Common myeloid progenitor, CD34-positive (primary cell): ENCODE data around the gene QPRT.
"Not testable (repeated sequence)": the region's sequence is repeated elsewhere in the genome, so short reads cannot be mapped to it uniquely, and the experiment has no call there.

Source experiments
- CTCF ChIA-PET: fragments of 350-600 bp; sonication (Branson Sonifier 250); formaldehyde crosslinking; loops from one replicate; lab custom pipeline; 2021; ENCODE audit warnings: antibody characterized with exemption; lab: Charles Lee
- POLR2A ChIA-PET: fragments of 350-600 bp; sonication (Branson Sonifier 250); formaldehyde crosslinking; loops from one replicate; lab custom pipeline; 2021; ENCODE audit warnings: antibody characterized with exemption; lab: Charles Lee
- DNase-seq, 3 donors: peaks; one replicate each; pipeline versions ENCODE4 v3.0.0 to v3.0.0-alpha.2; 2013
- H3K27ac ChIP-seq, 2 experiments: 1 replicate in 1 of 2; 2 replicates in 1 of 2; pipeline ENCODE4 v1.7.0; 2013; ENCODE audit warnings: inconsistent platforms in 2 of 2, low read length in 2 of 2, mild to moderate bottlenecking in 2 of 2, low read depth in 1 of 2, moderate library complexity in 1 of 2; ENCODE audit not compliant: severe bottlenecking in 2 of 2, insufficient read depth in 1 of 2, poor library complexity in 1 of 2
- H3K27me3 ChIP-seq, 5 experiments: replicated peaks in 2 of 5; 1 replicate in 3 of 5; 2 replicates in 2 of 5; pipeline versions ENCODE4 v1.6.1 to v1.7.0; 2013; ENCODE audit warnings: low read length in 4 of 5, mild to moderate bottlenecking in 2 of 5, moderate library complexity in 2 of 5, inconsistent platforms in 1 of 5; ENCODE audit not compliant: insufficient read depth in 5 of 5, control insufficient read depth in 4 of 5
- H3K36me3 ChIP-seq, 4 experiments: 1 replicate in 2 of 4; 2 replicates in 2 of 4; pipeline versions ENCODE4 v1.6.1 to v1.7.0; 2013; ENCODE audit warnings: low read length in 3 of 4, control low read depth in 1 of 4, mild to moderate bottlenecking in 1 of 4; ENCODE audit not compliant: control insufficient read depth in 4 of 4, insufficient read depth in 4 of 4
- H3K4me1 ChIP-seq, 4 experiments: 1 replicate in 3 of 4; 2 replicates in 1 of 4; pipeline versions ENCODE4 v1.6.1 to v1.7.1; 2013; ENCODE audit warnings: low read length in 3 of 4, mild to moderate bottlenecking in 3 of 4, control low read depth in 1 of 4, inconsistent platforms in 1 of 4, moderate library complexity in 1 of 4; ENCODE audit not compliant: control insufficient read depth in 4 of 4, insufficient read depth in 4 of 4; ENCODE audit errors: control extremely low read depth in 1 of 4
- H3K4me3 ChIP-seq, 7 experiments: 1 replicate in 4 of 7; 2 replicates in 3 of 7; pipeline versions ENCODE4 v1.5.1 to v1.7.0; 2013; ENCODE audit warnings: mild to moderate bottlenecking in 7 of 7, low read length in 6 of 7, moderate library complexity in 6 of 7, inconsistent platforms in 2 of 7, low read depth in 2 of 7, control low read depth in 1 of 7; ENCODE audit not compliant: insufficient read depth in 4 of 7, control insufficient read depth in 1 of 7; ENCODE audit errors: extremely low read depth in 1 of 7
- H3K9me3 ChIP-seq, 5 experiments: 1 replicate in 4 of 5; 2 replicates in 1 of 5; pipeline versions ENCODE4 v1.6.1 to v1.7.1; 2013; ENCODE audit warnings: low read length in 4 of 5, mild to moderate bottlenecking in 2 of 5, inconsistent platforms in 1 of 5, low read depth in 1 of 5, moderate library complexity in 1 of 5; ENCODE audit not compliant: control insufficient read depth in 4 of 5, insufficient read depth in 2 of 5; ENCODE audit errors: control extremely low read depth in 1 of 5
- WGBS: methylation state at CpG from one replicate; pipeline ENCODE4 v1.1.5; 2013; ENCODE audit not compliant: insufficient coverage; 5-methylcytosine and 5-hydroxymethylcytosine counted together

Gene QPRT

DNA sequence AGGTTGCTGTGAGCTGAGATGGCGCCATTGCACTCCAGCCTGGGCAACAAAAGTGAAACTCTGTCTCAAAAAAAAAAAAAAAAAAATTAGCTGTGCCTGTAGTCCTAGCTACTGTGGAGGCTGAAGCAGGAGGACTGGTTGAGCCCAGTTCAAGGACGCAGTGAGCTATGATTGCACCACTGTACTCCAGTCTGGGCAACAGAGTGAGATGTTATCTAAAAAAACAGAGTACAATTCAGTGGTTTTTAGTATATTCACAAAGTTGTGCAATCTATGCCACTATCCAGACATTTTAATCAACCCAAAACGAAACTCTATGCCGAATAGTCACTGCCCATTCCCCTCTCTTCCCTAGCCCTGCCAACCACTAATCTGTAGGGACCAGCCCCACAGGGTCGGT, 41.7 kb downstream of the QPRT start:
- no peaks in the 10 kb centered on the region for H3K27me3 ChIP-seq
- POLR2A ChIA-PET: interaction anchor here (0.6 to 0.7 kb wide), 2 partner anchors 42 to 88 kb away, joined by 3 to 4 read pairs; no protein-coding TSS in a partner anchor
- no peak overlapping the region for H3K4me3 ChIP-seq
- H3K27ac ChIP-seq: no peak overlapping the region
- CTCF ChIA-PET: interaction anchor here (1.0 to 2.4 kb wide), 6 partner anchors 9 to 27 kb away, joined by 3 to 8 read pairs (median 4); no protein-coding TSS in a partner anchor
- H3K9me3 ChIP-seq: no peaks in the 10 kb centered on the region
- peaks cover 0 to 5% (median 1%) of the 10 kb centered on the region in 4 experiments for H3K4me1 ChIP-seq
- WGBS: 80% methylated on average over 3 of the region's 5 CpGs
- peak in 2 of 3 donors; percentile 51 to 61 for DNase-seq
- no peaks in the 10 kb centered on the region for H3K36me3 ChIP-seq

DNA sequence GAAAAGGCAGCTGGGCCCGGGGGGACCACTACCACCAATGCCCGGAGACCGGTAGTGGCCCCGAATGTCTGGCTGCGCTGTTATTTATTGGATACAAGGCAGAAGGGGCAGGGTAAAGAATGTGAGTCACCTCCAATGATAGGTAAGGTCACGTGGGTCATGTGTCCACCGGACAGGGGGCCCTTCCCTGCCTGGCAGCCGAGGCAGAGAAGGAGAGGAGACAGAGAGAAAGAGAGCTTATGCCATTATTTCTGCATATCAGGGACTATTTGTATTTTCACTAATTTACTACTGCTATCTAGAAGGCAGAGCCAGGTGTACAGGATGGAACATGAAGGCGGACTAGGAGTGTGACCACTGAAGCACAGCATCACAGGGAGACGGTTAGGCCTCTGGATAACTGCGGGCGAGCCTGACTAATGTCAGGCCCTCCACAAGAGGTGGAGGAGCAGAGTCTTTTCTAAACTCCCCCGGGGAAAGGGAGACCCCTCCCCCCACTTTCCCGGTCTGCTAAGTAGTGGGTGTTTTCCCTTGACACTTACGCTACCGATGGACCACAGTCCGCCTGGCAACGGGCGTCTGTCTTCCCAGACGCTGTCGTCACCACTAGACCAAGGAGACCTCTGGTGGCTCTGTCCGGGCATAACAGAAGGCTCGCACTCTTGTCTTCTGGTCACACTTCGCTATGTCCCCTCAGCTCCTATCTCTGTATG, 42.3 kb downstream of the QPRT start:
- H3K36me3 ChIP-seq, H3K4me3 ChIP-seq, H3K27me3 ChIP-seq, H3K4me1 ChIP-seq, H3K9me3 ChIP-seq, H3K27ac ChIP-seq: not testable (repeated sequence)
- 23% methylated on average over 8 of the region's 24 CpGs for WGBS
- DNase-seq: peak; percentile 62 to 73 (median 71)
- ChIA-PET POLR2A (interaction anchor here (0.7 to 0.8 kb wide), 2 partner anchors 86 to 87 kb away, joined by 3 read pairs; no protein-coding TSS in a partner anchor), CTCF (interaction anchor here (0.7 to 2.4 kb wide), 5 partner anchors 9 to 22 kb away, joined by 3 to 8 read pairs (median 3); no protein-coding TSS in a partner anchor)

DNA sequence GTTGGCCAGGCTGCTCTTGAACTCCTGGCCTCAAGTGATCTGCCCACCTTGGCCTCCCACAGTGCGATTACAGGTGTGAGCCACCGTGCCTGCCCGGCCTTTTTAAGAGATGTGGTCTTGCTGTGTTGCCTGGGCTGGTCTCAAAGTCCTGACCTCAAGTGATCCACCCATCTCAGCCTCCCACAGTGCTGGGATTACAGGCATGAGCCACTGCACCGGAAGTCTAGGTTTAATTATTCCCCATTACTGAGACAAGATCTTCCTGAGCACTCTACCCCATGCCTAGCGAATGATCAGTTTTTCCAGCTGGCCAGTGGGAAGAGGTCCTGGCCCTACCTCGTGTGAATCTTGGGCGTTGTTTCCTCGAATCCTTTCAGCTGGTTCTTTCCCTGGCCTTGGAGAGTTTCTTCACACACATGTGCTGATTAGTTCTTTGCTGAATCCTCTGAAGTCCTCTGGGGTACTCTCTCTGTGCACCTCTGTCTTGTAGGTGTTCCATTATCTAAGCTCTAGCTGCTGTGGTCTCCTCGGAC, 47.9 kb downstream of the QPRT start:
- no peak for DNase-seq
- CTCF ChIA-PET: interaction anchor here (1.0 to 1.5 kb wide), 4 partner anchors 9 to 56 kb away, joined by 3 to 5 read pairs (median 4); no protein-coding TSS in a partner anchor
- POLR2A ChIA-PET: interaction anchor here (0.5 to 0.6 kb wide), 2 partner anchors 11 to 26 kb away, joined by 4 to 5 read pairs; no protein-coding TSS in a partner anchor
- Histone ChIP-seq H3K9me3 (no peaks in the 10 kb centered on the region), H3K36me3 (no peaks in the 10 kb centered on the region), H3K27ac (no peak overlapping the region), H3K27me3 (no peaks in the 10 kb centered on the region), H3K4me1 (peaks cover 0 to 5% (median 0%) of the 10 kb centered on the region in 4 experiments), H3K4me3 (no peak overlapping the region)
- WGBS: 98% methylated on average over 9 of the region's 9 CpGs

DNA sequence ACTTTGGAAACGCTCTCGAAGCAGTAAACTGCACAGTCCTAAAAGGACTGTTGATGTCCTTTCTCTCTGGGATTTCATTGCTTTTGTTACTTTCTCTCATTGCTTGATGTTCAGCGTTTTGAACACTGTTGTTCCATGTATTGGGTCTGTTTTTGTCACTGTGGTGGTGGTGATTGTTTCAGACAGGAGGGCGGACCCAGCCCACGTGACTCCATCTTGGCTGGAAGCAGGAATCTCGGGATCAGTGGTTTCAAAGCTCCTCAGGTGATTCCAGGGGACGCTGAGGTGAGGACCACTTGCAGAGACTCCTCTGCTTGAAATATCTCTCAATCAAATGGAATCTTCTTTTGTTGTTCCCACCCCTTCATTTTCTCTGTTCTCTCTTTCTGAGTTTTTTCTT, 48.5 kb downstream of the QPRT start:
- ChIA-PET CTCF (interaction anchor here (0.9 to 1.2 kb wide), 4 partner anchors 9 to 62 kb away, joined by 3 to 5 read pairs (median 3); no protein-coding TSS in a partner anchor), POLR2A (interaction anchor here (0.5 kb wide), 1 partner anchor 25 kb away, joined by 5 read pairs; no protein-coding TSS in a partner anchor)
- Histone ChIP-seq H3K36me3 (no peaks in the 10 kb centered on the region), H3K27me3 (no peaks in the 10 kb centered on the region), H3K4me3 (no peak overlapping the region), H3K27ac (no peak overlapping the region), H3K4me1 (peaks cover 0 to 5% (median 0%) of the 10 kb centered on the region in 4 experiments), H3K9me3 (no peaks in the 10 kb centered on the region)
- WGBS: 95% methylated on average over 5 of the region's 7 CpGs
- DNase-seq: no peak

DNA sequence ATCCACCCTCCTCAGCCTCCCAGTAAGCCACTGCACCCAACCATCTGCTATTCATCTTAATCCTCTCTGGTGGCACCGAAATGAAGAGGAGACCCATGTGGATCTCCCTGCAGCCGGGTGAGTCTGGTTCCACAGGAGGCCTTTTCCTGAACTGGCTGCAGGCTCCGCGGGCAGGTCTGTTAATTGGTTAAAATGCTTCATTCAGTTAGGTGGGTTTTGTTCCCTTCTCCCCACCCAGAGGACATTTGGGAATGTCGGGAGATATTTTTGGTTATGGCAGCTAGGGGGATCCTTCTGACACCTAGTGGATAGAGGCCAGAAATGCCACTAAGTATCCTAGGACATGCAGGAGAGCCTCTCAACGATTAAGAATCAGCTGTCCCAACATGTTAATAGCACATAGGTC, 50.1 kb downstream of the QPRT start:
- peak in 2 of 3 donors; percentile 38 to 41 for DNase-seq
- Histone ChIP-seq H3K4me1 (peaks cover 0 to 5% (median 0%) of the 10 kb centered on the region in 4 experiments), H3K4me3 (peak overlapping the region in 1 of 7 experiments; percentile 45), H3K9me3 (no peaks in the 10 kb centered on the region), H3K27me3 (no peaks in the 10 kb centered on the region), H3K36me3 (no peaks in the 10 kb centered on the region), H3K27ac (no peak overlapping the region)
- CTCF ChIA-PET: interaction anchor here (0.6 to 3.6 kb wide), 18 partner anchors 9 to 130 kb away, joined by 3 to 16 read pairs (median 4); partner anchors contain the start of genes C16orf54 and KIF22
- 38% methylated on average over 3 of the region's 6 CpGs for WGBS
- POLR2A ChIA-PET: interaction anchor here (1.0 kb wide), 1 partner anchor 56 kb away, joined by 4 read pairs; no protein-coding TSS in a partner anchor

DNA sequence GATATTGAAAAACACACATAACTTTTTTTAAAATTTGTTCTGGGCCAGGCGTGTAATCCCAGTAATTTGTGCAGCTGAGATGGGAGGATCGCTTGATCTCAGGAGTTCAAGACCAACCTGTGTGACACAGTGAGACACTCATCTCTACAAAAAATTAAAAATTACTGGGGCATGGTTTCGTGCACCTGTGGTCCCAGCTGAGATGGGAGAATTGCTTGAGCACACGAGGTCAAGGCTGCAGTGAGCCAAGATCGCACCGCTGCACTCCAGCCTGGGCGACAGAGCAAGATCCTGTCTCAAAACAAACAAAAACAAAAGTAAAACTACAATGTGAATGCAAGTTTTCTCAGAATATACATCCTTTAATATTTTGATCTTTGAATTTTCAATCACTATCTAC, 51.7 kb downstream of the QPRT start:
- no peak for DNase-seq
- ChIA-PET CTCF (interaction anchor here (0.6 to 3.6 kb wide), 9 partner anchors 8 to 760 kb away, joined by 3 to 16 read pairs (median 6); partner anchors contain the start of genes C16orf54 and KIF22), POLR2A (no interaction called here)
- H3K27me3 ChIP-seq: no peaks in the 10 kb centered on the region
- no peak overlapping the region for H3K27ac ChIP-seq
- WGBS: 89% methylated on average over 5 of the region's 7 CpGs
- H3K4me1 ChIP-seq: peaks cover 0 to 5% (median 0%) of the 10 kb centered on the region in 4 experiments
- no peak overlapping the region for H3K4me3 ChIP-seq
- H3K9me3 ChIP-seq: no peaks in the 10 kb centered on the region
- no peaks in the 10 kb centered on the region for H3K36me3 ChIP-seq
